H1 (cell line): ENCODE measurements around the gene GRID1. TPM values are rescaled to one million over a fixed set of nuclear protein-coding genes. Genes with fewer than 3 reads are reported as not detected.

Experiments used
- polyA plus RNA-seq, 7 experiments: library from polyadenylated mRNA; depleted of rRNA in 3 of 7; stranded (reverse) in 5 of 7; unstranded in 2 of 7; fragments of >200 nt in 5 of 7; fragments of 200-250 nt in 2 of 7; gene quantifications; 1 replicate in 5 of 7; 2 replicates in 1 of 7; 4 replicates in 1 of 7; pipeline versions ENCODE4 v1.2.1 to v1.2.3, GENCODE V29; 2011 to 2013; ENCODE audit warnings: missing spikeins in 2 of 7, mixed read lengths in 2 of 7
- total RNA-seq: library from RNA; stranded (reverse); fragmentation: NEBNext Ultra II Directional; extraction: Animal tissue kit (Norgen Biotek cat#: 25700); gene quantifications from 2 replicates; pipeline ENCODE4 v1.2.1, GENCODE V29; 2021
- TF ChIP-seq, protein P1 (sequence below): IDR thresholded peaks from 2 replicates; pipeline ENCODE4 v1.6.1; 2012; ENCODE audit warnings: low read length, inconsistent platforms

Gene GRID1
- total and polyA plus RNA-seq, 2 of the 8 experiments (the other 6 are each of a cell fraction or from before 2014, with no cell fraction given), result 0.22 to 0.30 TPM

GRCh38 chr10:86151613-86152012 is 215.0 kb downstream of the GRID1 start (continued):
- TF ChIP-seq, protein P1, sequence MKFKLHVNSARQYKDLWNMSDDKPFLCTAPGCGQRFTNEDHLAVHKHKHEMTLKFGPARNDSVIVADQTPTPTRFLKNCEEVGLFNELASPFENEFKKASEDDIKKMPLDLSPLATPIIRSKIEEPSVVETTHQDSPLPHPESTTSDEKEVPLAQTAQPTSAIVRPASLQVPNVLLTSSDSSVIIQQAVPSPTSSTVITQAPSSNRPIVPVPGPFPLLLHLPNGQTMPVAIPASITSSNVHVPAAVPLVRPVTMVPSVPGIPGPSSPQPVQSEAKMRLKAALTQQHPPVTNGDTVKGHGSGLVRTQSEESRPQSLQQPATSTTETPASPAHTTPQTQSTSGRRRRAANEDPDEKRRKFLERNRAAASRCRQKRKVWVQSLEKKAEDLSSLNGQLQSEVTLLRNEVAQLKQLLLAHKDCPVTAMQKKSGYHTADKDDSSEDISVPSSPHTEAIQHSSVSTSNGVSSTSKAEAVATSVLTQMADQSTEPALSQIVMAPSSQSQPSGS, result no peak
